PC-3 (cell line): ENCODE results near the gene PDYN. TPM values are rescaled to one million over a fixed set of nuclear protein-coding genes. Genes with fewer than 3 reads are reported as not detected.

Experiments used
- ATAC-seq: fragments of 200-7000 bp; cut with Tn5 transposase; 2 replicates; pipeline ENCODE4 v1.9.1; 2020; ENCODE audit warnings: mild to moderate bottlenecking, moderate library complexity
- BruUV-seq: library from RNA; stranded (reverse); fragments of 400-500 nt; replicated peaks from 2 replicates; lab custom pipeline; 2021; lab: Mats Ljungman, UMichigan
- CTCF ChIA-PET: fragments of 300-600 bp; sonication (Branson Sonifier 250); formaldehyde crosslinking; loops from one replicate; lab custom pipeline; 2022; ENCODE audit warnings: antibody characterized with exemption; lab: Charles Lee
- POLR2A ChIA-PET: fragments of 300-600 bp; sonication (Branson Sonifier 250); formaldehyde crosslinking; loops from one replicate; lab custom pipeline; 2022; ENCODE audit warnings: antibody characterized with exemption; ENCODE audit not compliant: unreplicated experiment; lab: Charles Lee
- DNase-seq: peaks from one replicate; pipeline ENCODE4 v3.0.0-alpha.2; 2015
- H2AFZ ChIP-seq: fragments of 300-600 bp; sonication (generic); 2 replicates; pipeline ENCODE4 v1.6.0; 2016; ENCODE audit warnings: antibody characterized with exemption, low read length
- H3F3A ChIP-seq: fragments of 300-600 bp; sonication (generic); one replicate; pipeline ENCODE4 v1.6.0; 2017; ENCODE audit warnings: antibody characterized with exemption, low read length, control low read depth, mild to moderate bottlenecking; ENCODE audit not compliant: unreplicated experiment
- H3K27ac ChIP-seq: fragments of 300-600 bp; sonication (generic); 2 replicates; pipeline ENCODE4 v1.5.1; 2016; ENCODE audit warnings: mild to moderate bottlenecking, low read length
- H3K27me3 ChIP-seq: fragments of 300-600 bp; sonication (generic); 2 replicates; pipeline ENCODE4 v1.6.1; 2016; ENCODE audit warnings: low read length, mixed read lengths
- H3K36me3 ChIP-seq: fragments of 300-600 bp; sonication (generic); 2 replicates; pipeline ENCODE4 v1.6.1; 2016; ENCODE audit warnings: low read depth, mixed run types, low read length, mixed read lengths
- H3K4me1 ChIP-seq: fragments of 300-600 bp; sonication (generic); 2 replicates; pipeline ENCODE4 v1.5.1; 2016; ENCODE audit warnings: low read length; ENCODE audit not compliant: insufficient read depth
- H3K4me2 ChIP-seq: fragments of 300-600 bp; sonication (generic); 2 replicates; pipeline ENCODE4 v1.6.0; 2016; ENCODE audit warnings: low read length
- H3K4me3 ChIP-seq: fragments of 300-600 bp; sonication (generic); 2 replicates; pipeline ENCODE4 v1.5.1; 2016; ENCODE audit warnings: mild to moderate bottlenecking, low read length, mixed read lengths
- H3K79me2 ChIP-seq: fragments of 300-600 bp; sonication (generic); 2 replicates; pipeline ENCODE4 v1.6.1; 2017; ENCODE audit warnings: low read length, mixed read lengths
- H3K9ac ChIP-seq: fragments of 300-600 bp; sonication (generic); 2 replicates; pipeline ENCODE4 v1.6.0; 2016; ENCODE audit warnings: mild to moderate bottlenecking, low read length
- H3K9me2 ChIP-seq: fragments of 300-600 bp; sonication (generic); replicated peaks from 2 replicates; pipeline ENCODE4 v1.6.1; 2016; ENCODE audit warnings: mixed run types, low read length, mixed read lengths
- H3K9me3 ChIP-seq: fragments of 300-600 bp; sonication (generic); 2 replicates; pipeline ENCODE4 v1.6.1; 2016; ENCODE audit warnings: low read length, mixed read lengths
- H4K20me1 ChIP-seq: fragments of 300-600 bp; sonication (generic); 2 replicates; pipeline ENCODE4 v1.6.1; 2016; ENCODE audit warnings: low read length, mixed read lengths
- CTCF ChIP-seq: fragments of 300-600 bp; sonication (generic); conservative IDR thresholded peaks from 2 replicates; pipeline ENCODE4 v1.5.1; 2017; ENCODE audit warnings: antibody characterized with exemption, low read depth, mild to moderate bottlenecking, low read length
- EZH2 ChIP-seq: fragments of 300-600 bp; sonication (generic); IDR thresholded peaks from one replicate; pipeline ENCODE4 v1.6.1; 2017; ENCODE audit warnings: antibody characterized with exemption, mild to moderate bottlenecking, low read length; ENCODE audit not compliant: unreplicated experiment
- EZH2phosphoT487 ChIP-seq: fragments of 300-600 bp; sonication (generic); IDR thresholded peaks from 2 replicates; pipeline ENCODE4 v1.6.1; 2018; ENCODE audit warnings: mild to moderate bottlenecking, antibody characterized with exemption, low read length, borderline replicate concordance
- intact Hi-C: fragments of 100-400 bp; cut with micrococcal nuclease; formaldehyde crosslinking; loops from 2 replicates; pipeline ENCODE4 v1.9.0; 2023
- total RNA-seq: library from RNA; depleted of rRNA; stranded (reverse); fragments of >200 nt; gene quantifications from 2 replicates; pipeline ENCODE4 v1.2.3, GENCODE V29; 2014

Gene PDYN
- total RNA-seq, 1 experiment from 2014 or later = not detected

GRCh38 chr20:1971893-1972586 lies 21.8 kb downstream of the PDYN start:
- H3F3A ChIP-seq = no peaks in the 10 kb centered on the region
- no peaks in the 10 kb centered on the region for H3K79me2 ChIP-seq
- intact Hi-C loops = no loop called here
- no TSS peak for BruUV-seq
- TF ChIP-seq EZH2phosphoT487 = no peak
- TF ChIP-seq EZH2 = no peak
- TF ChIP-seq CTCF = no peak
- peaks cover 80% of the 10 kb centered on the region for H3K27me3 ChIP-seq
- no peak overlapping the region for H3K9ac ChIP-seq
- ATAC-seq (no peak), DNase-seq (no peak)
- no peaks in the 10 kb centered on the region for H3K9me3 ChIP-seq
- ChIA-PET CTCF (no interaction called here), POLR2A (interaction anchor here (0.6 kb wide), 1 partner anchor 16 kb away, joined by 4 read pairs; no protein-coding TSS in a partner anchor)
- H3K4me1 ChIP-seq = no peaks in the 10 kb centered on the region
- no peak overlapping the region for H3K4me3 ChIP-seq
- no peak overlapping the region for H3K4me2 ChIP-seq
- H2AFZ ChIP-seq = no peak overlapping the region
- no peaks in the 10 kb centered on the region for H4K20me1 ChIP-seq
- no peak overlapping the region for H3K27ac ChIP-seq
- H3K9me2 ChIP-seq = no peaks in the 10 kb centered on the region
- no peaks in the 10 kb centered on the region for H3K36me3 ChIP-seq

GRCh38 chr20:1968964-1969363 lies 24.9 kb downstream of the PDYN start:
- Histone ChIP-seq H3F3A (no peaks in the 10 kb centered on the region), H3K4me3 (no peak overlapping the region), H3K9me3 (no peaks in the 10 kb centered on the region), H4K20me1 (no peaks in the 10 kb centered on the region), H3K9me2 (no peaks in the 10 kb centered on the region), H3K36me3 (no peaks in the 10 kb centered on the region), H2AFZ (no peak overlapping the region), H3K27ac (no peak overlapping the region), H3K4me1 (no peaks in the 10 kb centered on the region; the same call in 1 of the 2 replicates), H3K79me2 (no peaks in the 10 kb centered on the region), H3K4me2 (no peak overlapping the region), H3K27me3 (peaks cover 70% of the 10 kb centered on the region), H3K9ac (no peak overlapping the region)
- DNase-seq (no peak), ATAC-seq (no peak)
- CTCF ChIA-PET = interaction anchor here (0.6 kb wide), 1 partner anchor 500 kb away, joined by 3 read pairs; no protein-coding TSS in a partner anchor
- POLR2A ChIA-PET = no interaction called here
- BruUV-seq = no TSS peak
- no peak for TF ChIP-seq CTCF
- TF ChIP-seq EZH2 = no peak
- no peak for TF ChIP-seq EZH2phosphoT487
- intact Hi-C loops = loop anchor here (5.0 kb wide), 1 partner anchor 123 kb away; no protein-coding TSS in a partner anchor
